Measurements from ENCODE around the gene SNX19. TPM values are rescaled to one million over a fixed set of nuclear protein-coding genes. Genes with fewer than 3 reads are reported as not detected.
A peak's percentile ranks its signal among the peaks of the same experiment; 100 is the strongest.
"Not testable (repeated sequence)": the region's sequence is repeated elsewhere in the genome, so short reads cannot be mapped to it uniquely, and the experiment has no call there.

The SNX19 gene
- total and polyA plus RNA-seq, 5 donors from 2014 or later: 22.5 to 63.5 (median 28.9) TPM

GRCh38 chr11:130865091-130865773, 51.0 kb downstream of the SNX19 start:
- no peak for ATAC-seq (ENCODE audit: low read depth in 2 of 2)
- no peak overlapping the region for H3K27ac Mint-ChIP-seq

GRCh38 chr11:130861902-130862860, 54.1 kb downstream of the SNX19 start:
- no peaks in the 10 kb centered on the region for H3K9me3 ChIP-seq (ENCODE audit: control insufficient read depth in 2 of 2, low read length in 2 of 2)
- DNase-seq (peak; percentile 75 to 92 (median 83)), ATAC-seq (ENCODE audit: low read depth in 2 of 2) (peak; percentile 82 to 87)
- H3K27me3 ChIP-seq (ENCODE audit: control insufficient read depth, insufficient read depth, low read length): peaks cover 2% of the 10 kb centered on the region
- H3K27me3 Mint-ChIP-seq: peaks cover 5% of the 10 kb centered on the region
- peaks cover 7% of the 10 kb centered on the region for H3K4me1 ChIP-seq (ENCODE audit: control insufficient read depth, insufficient read depth, low read length, poor library complexity, severe bottlenecking)
- H3K4me3 Mint-ChIP-seq: peak overlapping the region in 1 of 4 donors; percentile 44
- H3K36me3 Mint-ChIP-seq: peaks cover 4% of the 10 kb centered on the region
- H3K9me3 Mint-ChIP-seq: no peaks in the 10 kb centered on the region
- no peak overlapping the region for H3K27ac ChIP-seq (ENCODE audit: insufficient read depth, low read length, poor library complexity, severe bottlenecking)
- no peak overlapping the region for H3K4me3 ChIP-seq (ENCODE audit: low read depth, low read length)
- H3K27ac Mint-ChIP-seq: peak overlapping the region; percentile 30 to 79 (median 42)
- peaks cover 0 to 5% (median 2%) of the 10 kb centered on the region in 4 donors for H3K4me1 Mint-ChIP-seq
- no peaks in the 10 kb centered on the region for H3K36me3 ChIP-seq (ENCODE audit: control insufficient read depth, insufficient read depth, low read length)

More at GRCh38 chr11:130865091-130865773, 51.0 kb downstream of the SNX19 start:
- peaks cover 2% of the 10 kb centered on the region for H3K36me3 ChIP-seq (ENCODE audit: control insufficient read depth, insufficient read depth, low read length)
- H3K4me1 ChIP-seq (ENCODE audit: control insufficient read depth, insufficient read depth, low read length, poor library complexity, severe bottlenecking): peaks cover 7% of the 10 kb centered on the region
- Mint-ChIP-seq H3K36me3 (peaks cover 4% of the 10 kb centered on the region), H3K4me1 (peaks cover 0 to 7% (median 6%) of the 10 kb centered on the region in 4 donors), H3K4me3 (no peak overlapping the region), H3K9me3 (no peaks in the 10 kb centered on the region), H3K27me3 (no peaks in the 10 kb centered on the region)
- no peak for DNase-seq
- no peak overlapping the region for H3K27ac ChIP-seq (ENCODE audit: insufficient read depth, low read length, poor library complexity, severe bottlenecking)
- H3K4me3 ChIP-seq (ENCODE audit: low read depth, low read length): no peak overlapping the region
- H3K9me3 ChIP-seq (ENCODE audit: control insufficient read depth in 2 of 2, low read length in 2 of 2): no peaks in the 10 kb centered on the region
- no peaks in the 10 kb centered on the region for H3K27me3 ChIP-seq (ENCODE audit: control insufficient read depth, insufficient read depth, low read length)

- peaks cover 0 to 1% (median 0%) of the 10 kb centered on the region in 7 donors for H3K9me3 Mint-ChIP-seq
- H3K27me3 Mint-ChIP-seq: peaks cover 8% of the 10 kb centered on the region
- DNase-seq (no peak), ATAC-seq (ENCODE audit: low read depth in 2 of 2) (no peak)
- Histone ChIP-seq H3K27me3 (ENCODE audit: control insufficient read depth, insufficient read depth, low read length) (peaks cover 2% of the 10 kb centered on the region), H3K4me3 (ENCODE audit: low read depth, low read length) (no peak overlapping the region), H3K36me3 (ENCODE audit: control insufficient read depth, insufficient read depth, low read length) (no peaks in the 10 kb centered on the region), H3K4me1 (ENCODE audit: control insufficient read depth, insufficient read depth, low read length, poor library complexity, severe bottlenecking) (peaks cover 7% of the 10 kb centered on the region), H3K9me3 (ENCODE audit: control insufficient read depth in 2 of 2, low read length in 2 of 2) (no peaks in the 10 kb centered on the region), H3K27ac (ENCODE audit: insufficient read depth, low read length, poor library complexity, severe bottlenecking) (no peak overlapping the region)
- no peak overlapping the region for H3K27ac Mint-ChIP-seq
- H3K4me1 Mint-ChIP-seq: peaks cover 0 to 5% (median 2%) of the 10 kb centered on the region in 4 donors
- H3K4me3 Mint-ChIP-seq: no peak overlapping the region
- peaks cover 4% of the 10 kb centered on the region for H3K36me3 Mint-ChIP-seq
These were observed 55.0 kb downstream of the SNX19 start for GRCh38 chr11:130861283-130861682.

GRCh38 chr11:130859886-130860285, 56.4 kb downstream of the SNX19 start:
- Histone ChIP-seq H3K9me3 (ENCODE audit: control insufficient read depth in 2 of 2, low read length in 2 of 2) (no peaks in the 10 kb centered on the region), H3K4me3 (ENCODE audit: low read depth, low read length) (no peak overlapping the region), H3K4me1 (ENCODE audit: control insufficient read depth, insufficient read depth, low read length, poor library complexity, severe bottlenecking) (peaks cover 7% of the 10 kb centered on the region), H3K27ac (ENCODE audit: insufficient read depth, low read length, poor library complexity, severe bottlenecking) (no peak overlapping the region), H3K36me3 (ENCODE audit: control insufficient read depth, insufficient read depth, low read length) (no peaks in the 10 kb centered on the region), H3K27me3 (ENCODE audit: control insufficient read depth, insufficient read depth, low read length) (peaks cover 2% of the 10 kb centered on the region)
- H3K36me3 Mint-ChIP-seq: no peaks in the 10 kb centered on the region
- H3K27me3 Mint-ChIP-seq: peaks cover 16% of the 10 kb centered on the region
- H3K4me3 Mint-ChIP-seq: no peak overlapping the region
- H3K4me1 Mint-ChIP-seq: peaks cover 0 to 5% (median 2%) of the 10 kb centered on the region in 4 donors
- DNase-seq (no peak), ATAC-seq (ENCODE audit: low read depth in 2 of 2) (no peak)
- H3K27ac Mint-ChIP-seq: no peak overlapping the region
- H3K9me3 Mint-ChIP-seq: peaks cover 0 to 4% (median 0%) of the 10 kb centered on the region in 7 donors

- DNase-seq (peak in 1 of 3 donors; percentile 18), ATAC-seq (ENCODE audit: low read depth in 2 of 2) (no peak)
- Histone ChIP-seq H3K36me3 (ENCODE audit: control insufficient read depth, insufficient read depth, low read length) (no peaks in the 10 kb centered on the region), H3K4me1 (ENCODE audit: control insufficient read depth, insufficient read depth, low read length, poor library complexity, severe bottlenecking) (peaks cover 7% of the 10 kb centered on the region), H3K9me3 (ENCODE audit: control insufficient read depth in 2 of 2, low read length in 2 of 2) (no peaks in the 10 kb centered on the region), H3K4me3 (ENCODE audit: low read depth, low read length) (no peak overlapping the region), H3K27me3 (ENCODE audit: control insufficient read depth, insufficient read depth, low read length) (peaks cover 2% of the 10 kb centered on the region), H3K27ac (ENCODE audit: insufficient read depth, low read length, poor library complexity, severe bottlenecking) (no peak overlapping the region)
- Mint-ChIP-seq H3K4me3 (no peak overlapping the region), H3K36me3 (no peaks in the 10 kb centered on the region), H3K4me1 (peaks cover 0 to 5% (median 2%) of the 10 kb centered on the region in 4 donors), H3K27me3 (peaks cover 17% of the 10 kb centered on the region), H3K27ac (no peak overlapping the region), H3K9me3 (peaks cover 0 to 4% (median 0%) of the 10 kb centered on the region in 7 donors)
These were observed 58.1 kb downstream of the SNX19 start for GRCh38 chr11:130858215-130858614.

GRCh38 chr11:130855707-130856106, 60.6 kb downstream of the SNX19 start:
- H3K4me1 Mint-ChIP-seq; H3K27ac Mint-ChIP-seq; H3K4me3 ChIP-seq (ENCODE audit: low read depth, low read length); H3K4me1 ChIP-seq (ENCODE audit: control insufficient read depth, insufficient read depth, low read length, poor library complexity, severe bottlenecking); ATAC-seq (ENCODE audit: low read depth in 2 of 2); H3K9me3 Mint-ChIP-seq; H3K9me3 ChIP-seq (ENCODE audit: control insufficient read depth in 2 of 2, low read length in 2 of 2); H3K36me3 Mint-ChIP-seq; H3K4me3 Mint-ChIP-seq; H3K27me3 ChIP-seq (ENCODE audit: control insufficient read depth, insufficient read depth, low read length); DNase-seq; H3K36me3 ChIP-seq (ENCODE audit: control insufficient read depth, insufficient read depth, low read length); H3K27ac ChIP-seq (ENCODE audit: insufficient read depth, low read length, poor library complexity, severe bottlenecking): not testable (repeated sequence)
- peaks cover 20% of the 10 kb centered on the region for H3K27me3 Mint-ChIP-seq

- Mint-ChIP-seq H3K27me3 (peaks cover 20% of the 10 kb centered on the region), H3K27ac (no peak overlapping the region), H3K9me3 (peaks cover 0 to 4% (median 0%) of the 10 kb centered on the region in 7 donors), H3K36me3 (no peaks in the 10 kb centered on the region), H3K4me1 (no peaks in the 10 kb centered on the region), H3K4me3 (no peak overlapping the region)
- Histone ChIP-seq H3K4me3 (ENCODE audit: low read depth, low read length) (no peak overlapping the region), H3K27me3 (ENCODE audit: control insufficient read depth, insufficient read depth, low read length) (peaks cover 2% of the 10 kb centered on the region), H3K9me3 (ENCODE audit: control insufficient read depth in 2 of 2, low read length in 2 of 2) (no peaks in the 10 kb centered on the region), H3K36me3 (ENCODE audit: control insufficient read depth, insufficient read depth, low read length) (no peaks in the 10 kb centered on the region), H3K27ac (ENCODE audit: insufficient read depth, low read length, poor library complexity, severe bottlenecking) (no peak overlapping the region), H3K4me1 (ENCODE audit: control insufficient read depth, insufficient read depth, low read length, poor library complexity, severe bottlenecking) (no peaks in the 10 kb centered on the region)
- DNase-seq (no peak), ATAC-seq (ENCODE audit: low read depth in 2 of 2) (no peak)
These were observed 61.8 kb downstream of the SNX19 start for GRCh38 chr11:130854483-130854882.

All from CD4-positive, CD25-positive, alpha-beta regulatory T cell (primary cell).